CD4-positive, CD25-positive, alpha-beta regulatory T cell (primary cell): ENCODE measurements around the gene HLA-DMA. TPM values are rescaled to one million over a fixed set of nuclear protein-coding genes. Genes with fewer than 3 reads are reported as not detected.

Experiments used
- ATAC-seq, 2 donors: fragments of 150-1000 bp; cut with Tn5 transposase; one replicate each; pipeline ENCODE4 v1.10.0; 2021; ENCODE audit warnings: low read depth in 2 of 2, moderate number of reproducible peaks in 2 of 2, moderate library complexity in 1 of 2
- DNase-seq, 3 donors: peaks; one replicate each; pipeline versions ENCODE4 v3.0.0 to v3.0.0-alpha.2; 2012 to 2022; ENCODE audit warnings: mixed read lengths in 1 of 3
- H3K27ac ChIP-seq: one replicate; pipeline ENCODE4 v1.7.0; 2013; ENCODE audit warnings: mild to moderate bottlenecking, low read length; ENCODE audit not compliant: insufficient read depth, poor library complexity, severe bottlenecking
- H3K27me3 ChIP-seq: one replicate; pipeline ENCODE4 v1.7.0; 2013; ENCODE audit warnings: low read length; ENCODE audit not compliant: control insufficient read depth, insufficient read depth
- H3K36me3 ChIP-seq: one replicate; pipeline ENCODE4 v1.7.0; 2013; ENCODE audit warnings: mild to moderate bottlenecking, low read length, moderate library complexity; ENCODE audit not compliant: control insufficient read depth, insufficient read depth
- H3K4me1 ChIP-seq: 2 replicates; pipeline ENCODE4 v1.7.0; 2013; ENCODE audit warnings: mild to moderate bottlenecking, low read length; ENCODE audit not compliant: insufficient read depth, control insufficient read depth, poor library complexity, severe bottlenecking
- H3K4me3 ChIP-seq: one replicate; pipeline ENCODE4 v1.7.0; 2013; ENCODE audit warnings: low read depth, mild to moderate bottlenecking, low read length, moderate library complexity
- H3K9me3 ChIP-seq, 2 experiments: 1 replicate in 1 of 2; 2 replicates in 1 of 2; pipeline ENCODE4 v1.7.0; 2013; ENCODE audit warnings: low read length in 2 of 2, mild to moderate bottlenecking in 1 of 2, moderate library complexity in 1 of 2; ENCODE audit not compliant: control insufficient read depth in 2 of 2
- H3K27ac Mint-ChIP-seq, 3 donors: one replicate each; pipeline ENCODE4 v1.8.0; 2020 to 2022; ENCODE audit warnings: mild to moderate bottlenecking in 3 of 3, mixed read lengths in 3 of 3, moderate library complexity in 2 of 3
- H3K27me3 Mint-ChIP-seq: one replicate; pipeline ENCODE4 v1.8.0; 2022; ENCODE audit warnings: mild to moderate bottlenecking, mixed read lengths
- H3K36me3 Mint-ChIP-seq: one replicate; pipeline ENCODE4 v1.8.0; 2020; ENCODE audit warnings: mixed read lengths
- H3K4me1 Mint-ChIP-seq, 4 donors: one replicate each; pipeline ENCODE4 v1.8.0; 2020 to 2022; ENCODE audit warnings: mixed read lengths in 4 of 4, mild to moderate bottlenecking in 1 of 4
- H3K4me3 Mint-ChIP-seq, 4 donors: one replicate each; pipeline ENCODE4 v1.8.0; 2020 to 2022; ENCODE audit warnings: mild to moderate bottlenecking in 4 of 4, mixed read lengths in 4 of 4, moderate library complexity in 3 of 4
- H3K9me3 Mint-ChIP-seq, 7 donors: one replicate each; pipeline ENCODE4 v1.8.0; 2020 to 2022; ENCODE audit warnings: mixed read lengths in 7 of 7, mild to moderate bottlenecking in 3 of 7, moderate library complexity in 2 of 7
- polyA plus RNA-seq, 4 donors: library from polyadenylated mRNA; unstranded; fragments of 300-500 nt; fragmentation: Illumina TruSeq; gene quantifications; one replicate each; pipeline ENCODE4 v1.2.3, GENCODE V29; 2021
- total RNA-seq: library from RNA; stranded (reverse); gene quantifications from one replicate; pipeline ENCODE4 v1.2.3, GENCODE V29; 2022

HLA-DMA gene
- total and polyA plus RNA-seq, 5 donors from 2014 or later, result 32.3 to 89.3 (median 56.5) TPM

DNA sequence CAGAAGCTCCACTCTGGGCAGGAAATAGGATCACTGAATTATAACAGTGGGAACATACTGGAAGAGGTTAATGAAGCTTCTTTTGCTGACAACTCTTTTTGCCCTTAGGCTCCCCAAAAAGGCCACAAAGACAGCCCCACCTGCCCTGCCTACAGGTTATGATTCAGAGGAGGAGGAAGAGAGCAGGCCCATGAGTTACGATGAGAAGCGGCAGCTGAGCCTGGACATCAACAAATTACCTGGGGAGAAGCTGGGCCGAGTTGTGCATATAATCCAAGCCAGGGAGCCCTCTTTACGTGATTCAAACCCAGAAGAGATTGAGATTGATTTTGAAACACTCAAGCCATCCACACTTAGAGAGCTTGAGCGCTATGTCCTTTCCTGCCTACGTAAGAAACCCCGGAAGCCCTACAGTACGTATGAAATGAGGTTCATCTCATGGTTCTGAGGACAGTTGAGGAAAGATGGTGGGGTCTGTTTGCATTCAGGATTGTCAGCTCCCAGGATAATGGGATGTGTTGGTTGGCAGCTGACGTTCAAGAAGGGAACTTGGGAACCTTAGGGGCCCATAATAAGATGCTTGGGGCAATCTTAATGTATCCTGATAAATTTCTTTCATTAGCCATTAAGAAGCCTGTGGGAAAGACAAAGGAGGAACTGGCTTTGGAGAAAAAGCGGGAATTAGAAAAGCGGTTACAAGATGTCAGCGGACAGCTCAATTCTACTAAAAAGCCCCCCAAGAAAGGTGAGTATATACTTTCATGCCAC lies 27.0 kb upstream of the HLA-DMA start:
- Mint-ChIP-seq H3K9me3 (no peaks in the 10 kb centered on the region), H3K4me3 (no peak overlapping the region), H3K36me3 (peaks cover 54% of the 10 kb centered on the region), H3K27me3 (no peaks in the 10 kb centered on the region), H3K27ac (peak overlapping the region in 1 of 3 donors; percentile 66), H3K4me1 (peaks cover 11 to 71% (median 58%) of the 10 kb centered on the region in 4 donors)
- H3K27me3 ChIP-seq, result no peaks in the 10 kb centered on the region
- ATAC-seq (no peak), DNase-seq (no peak)
- no peak overlapping the region for H3K4me3 ChIP-seq
- H3K36me3 ChIP-seq, result peaks cover 70% of the 10 kb centered on the region
- no peaks in the 10 kb centered on the region for H3K9me3 ChIP-seq
- no peak overlapping the region for H3K27ac ChIP-seq
- peaks cover 32% of the 10 kb centered on the region for H3K4me1 ChIP-seq

GRCh38 chr6:32977953-32978324 lies 25.0 kb upstream of the HLA-DMA start:
- Histone ChIP-seq H3K4me3 (no peak overlapping the region), H3K36me3 (peaks cover 78% of the 10 kb centered on the region), H3K27ac (peak overlapping the region; percentile 17), H3K4me1 (peaks cover 39% of the 10 kb centered on the region), H3K27me3 (no peaks in the 10 kb centered on the region), H3K9me3 (no peaks in the 10 kb centered on the region)
- Mint-ChIP-seq H3K4me1 (peaks cover 11 to 66% (median 51%) of the 10 kb centered on the region in 4 donors), H3K27ac (peak overlapping the region in 2 of 3 donors; percentile 48 to 56), H3K4me3 (peak overlapping the region; percentile 11 to 98 (median 58)), H3K36me3 (peaks cover 73% of the 10 kb centered on the region), H3K27me3 (no peaks in the 10 kb centered on the region), H3K9me3 (no peaks in the 10 kb centered on the region)
- no peak for ATAC-seq
- no peak for DNase-seq

- peak overlapping the region; percentile 29 to 98 (median 58) for H3K4me3 Mint-ChIP-seq
- peaks cover 11 to 66% (median 48%) of the 10 kb centered on the region in 4 donors for H3K4me1 Mint-ChIP-seq
- Histone ChIP-seq H3K27me3 (no peaks in the 10 kb centered on the region), H3K4me1 (peaks cover 39% of the 10 kb centered on the region), H3K9me3 (no peaks in the 10 kb centered on the region), H3K4me3 (peak overlapping the region; percentile 28), H3K36me3 (peaks cover 78% of the 10 kb centered on the region), H3K27ac (peak overlapping the region; percentile 17)
- H3K27me3 Mint-ChIP-seq, result no peaks in the 10 kb centered on the region
- DNase-seq, result no peak
- no peak for ATAC-seq
- H3K36me3 Mint-ChIP-seq, result peaks cover 75% of the 10 kb centered on the region
- H3K9me3 Mint-ChIP-seq, result no peaks in the 10 kb centered on the region
- H3K27ac Mint-ChIP-seq, result peak overlapping the region; percentile 9 to 56 (median 48)
Measured at GRCh38 chr6:32977272-32977952, 24.5 kb upstream of the HLA-DMA start.

GRCh38 chr6:32976334-32977069 lies 23.6 kb upstream of the HLA-DMA start:
- Mint-ChIP-seq H3K27ac (peak overlapping the region in 2 of 3 donors; percentile 44 to 79), H3K9me3 (no peaks in the 10 kb centered on the region), H3K4me3 (peak overlapping the region; percentile 65 to 99 (median 82)), H3K36me3 (peaks cover 75% of the 10 kb centered on the region), H3K27me3 (peaks cover 9% of the 10 kb centered on the region), H3K4me1 (peaks cover 5 to 63% (median 43%) of the 10 kb centered on the region in 4 donors)
- DNase-seq (no peak), ATAC-seq (no peak)
- no peaks in the 10 kb centered on the region for H3K9me3 ChIP-seq
- peaks cover 74% of the 10 kb centered on the region for H3K36me3 ChIP-seq
- peaks cover 39% of the 10 kb centered on the region for H3K4me1 ChIP-seq
- peak overlapping the region; percentile 98 for H3K27ac ChIP-seq
- peak overlapping the region; percentile 100 for H3K4me3 ChIP-seq
- H3K27me3 ChIP-seq, result no peaks in the 10 kb centered on the region

DNA sequence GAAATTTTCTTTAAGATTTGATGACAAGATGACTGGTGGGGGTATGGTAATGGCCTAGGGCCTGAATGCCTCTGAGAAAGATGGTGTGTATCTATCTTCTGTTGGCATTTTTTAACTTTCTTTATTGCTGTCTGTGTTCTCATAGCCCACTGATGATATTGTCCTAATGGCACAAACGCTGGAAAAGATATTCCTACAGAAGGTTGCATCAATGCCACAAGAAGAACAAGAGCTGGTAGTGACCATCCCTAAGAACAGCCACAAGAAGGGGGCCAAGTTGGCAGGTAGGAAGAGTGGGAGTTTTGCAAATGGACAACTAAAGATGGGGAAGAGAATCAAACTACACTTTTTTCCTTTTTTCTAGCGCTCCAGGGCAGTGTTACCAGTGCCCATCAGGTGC lies 23.0 kb upstream of the HLA-DMA start:
- Mint-ChIP-seq H3K4me3 (peak overlapping the region; percentile 77 to 99 (median 98)), H3K27ac (peak overlapping the region; percentile 44 to 92 (median 90)), H3K36me3 (peaks cover 75% of the 10 kb centered on the region), H3K4me1 (peaks cover 5 to 63% (median 42%) of the 10 kb centered on the region in 4 donors), H3K9me3 (no peaks in the 10 kb centered on the region), H3K27me3 (peaks cover 13% of the 10 kb centered on the region)
- DNase-seq (no peak), ATAC-seq (no peak)
- H3K4me3 ChIP-seq, result peak overlapping the region; percentile 100
- peaks cover 45% of the 10 kb centered on the region for H3K4me1 ChIP-seq
- H3K9me3 ChIP-seq, result no peaks in the 10 kb centered on the region
- peak overlapping the region; percentile 98 for H3K27ac ChIP-seq
- H3K36me3 ChIP-seq, result peaks cover 68% of the 10 kb centered on the region
- no peaks in the 10 kb centered on the region for H3K27me3 ChIP-seq

DNA sequence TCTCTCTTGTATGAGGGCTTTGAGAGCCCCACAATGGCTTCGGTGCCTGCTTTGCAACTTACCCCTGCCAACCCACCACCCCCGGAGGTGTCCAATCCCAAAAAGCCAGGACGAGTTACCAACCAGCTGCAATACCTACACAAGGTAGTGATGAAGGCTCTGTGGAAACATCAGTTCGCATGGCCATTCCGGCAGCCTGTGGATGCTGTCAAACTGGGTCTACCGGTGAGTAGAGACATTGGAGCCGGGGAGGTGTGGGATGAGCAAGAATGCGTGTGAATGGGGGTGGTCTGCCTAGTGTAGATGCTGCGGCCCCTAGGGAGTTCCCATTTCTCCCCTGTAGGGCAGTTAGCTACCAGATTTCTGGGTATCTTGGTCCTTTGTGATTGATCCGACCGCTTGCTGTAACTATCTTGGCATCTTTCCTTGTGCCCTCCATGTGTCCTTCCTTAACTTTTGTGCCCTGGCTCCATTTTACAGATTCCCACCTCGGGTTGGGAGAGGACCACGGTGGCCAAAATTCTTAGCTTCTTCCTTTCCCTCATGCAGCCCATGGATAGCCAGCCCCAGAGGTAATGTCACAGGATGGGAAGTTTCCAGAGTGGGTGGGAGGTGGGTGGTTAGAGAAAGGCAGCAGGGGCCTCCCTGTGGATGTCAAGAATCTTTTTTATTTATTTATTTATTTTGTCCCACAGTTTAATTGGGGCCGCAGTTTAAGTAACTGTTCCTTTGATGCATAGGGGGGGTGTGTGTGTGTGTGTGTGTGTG lies 21.8 kb upstream of the HLA-DMA start:
- Mint-ChIP-seq H3K36me3 (peaks cover 64% of the 10 kb centered on the region), H3K4me1 (peaks cover 5 to 59% (median 40%) of the 10 kb centered on the region in 4 donors), H3K9me3 (no peaks in the 10 kb centered on the region), H3K27ac (peak overlapping the region; percentile 90 to 100 (median 92)), H3K4me3 (peak overlapping the region; percentile 98 to 99 (median 99)), H3K27me3 (peaks cover 22% of the 10 kb centered on the region)
- Histone ChIP-seq H3K36me3 (peaks cover 56% of the 10 kb centered on the region), H3K27me3 (no peaks in the 10 kb centered on the region), H3K9me3 (no peaks in the 10 kb centered on the region), H3K4me3 (peak overlapping the region; percentile 100), H3K27ac (peak overlapping the region; percentile 98), H3K4me1 (peaks cover 55% of the 10 kb centered on the region)
- ATAC-seq (no peak), DNase-seq (no peak)

DNA sequence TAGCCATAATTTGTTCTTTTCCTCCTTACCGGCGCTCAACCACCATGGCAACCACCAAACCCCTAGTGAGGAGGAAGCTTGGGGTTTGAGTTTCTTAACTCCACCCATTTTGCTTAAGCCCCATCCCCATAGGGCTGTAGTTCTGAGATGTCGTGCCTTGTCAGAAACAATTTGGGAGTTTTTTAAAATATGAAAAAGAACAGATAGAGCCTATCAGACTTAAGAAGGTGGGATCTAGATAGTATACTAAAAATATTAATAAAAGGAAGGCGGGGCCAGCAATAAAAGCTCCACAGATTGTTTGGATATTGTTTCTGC lies 21.1 kb upstream of the HLA-DMA start:
- Mint-ChIP-seq H3K4me3 (peak overlapping the region; percentile 98 to 99 (median 99)), H3K36me3 (peaks cover 61% of the 10 kb centered on the region), H3K4me1 (peaks cover 5 to 53% (median 38%) of the 10 kb centered on the region in 4 donors), H3K9me3 (no peaks in the 10 kb centered on the region), H3K27ac (peak overlapping the region; percentile 99 to 100 (median 100)), H3K27me3 (peaks cover 22% of the 10 kb centered on the region)
- ATAC-seq (no peak), DNase-seq (peak; percentile 30 to 77 (median 58))
- peak overlapping the region; percentile 98 for H3K27ac ChIP-seq
- H3K27me3 ChIP-seq, result no peaks in the 10 kb centered on the region
- peaks cover 62% of the 10 kb centered on the region for H3K4me1 ChIP-seq
- H3K9me3 ChIP-seq, result no peaks in the 10 kb centered on the region
- peak overlapping the region; percentile 100 for H3K4me3 ChIP-seq
- peaks cover 49% of the 10 kb centered on the region for H3K36me3 ChIP-seq
